GM12878 (cell line): Measurements from ENCODE around the gene MRAS. TPM values are rescaled to one million over a fixed set of nuclear protein-coding genes. Genes with fewer than 3 reads are reported as not detected.

ENCODE experiments used
- ATAC-seq: fragments of 200-7000 bp; cut with Tn5 transposase; 3 replicates; pipeline ENCODE4 v1.9.1; 2020; ENCODE audit warnings: mild to moderate bottlenecking, moderate library complexity
- BruUV-seq: library from RNA; stranded (reverse); fragments of 400-500 nt; replicated peaks from 2 replicates; lab custom pipeline; 2021; lab: Mats Ljungman, UMichigan
- CTCF ChIA-PET: fragments of 300-600 bp; sonication (Branson Sonifier 250); formaldehyde crosslinking; extraction: SDS; loops from one replicate; lab custom pipeline; 2021; ENCODE audit warnings: inconsistent platforms; lab: Yijun Ruan, JAX
- POLR2A ChIA-PET: fragments of 350-600 bp; formaldehyde crosslinking; extraction: SDS; loops from one replicate; lab custom pipeline; 2021; ENCODE audit warnings: inconsistent platforms; lab: Charles Lee
- RAD21 ChIA-PET: fragments of 300-600 bp; sonication (Branson Sonifier 250); formaldehyde crosslinking; loops from one replicate; lab custom pipeline; 2023; ENCODE audit warnings: antibody characterized with exemption; ENCODE audit not compliant: unreplicated experiment; lab: Charles Lee
- SMC1A ChIA-PET: fragments of 300-600 bp; sonication (Branson Sonifier 250); formaldehyde crosslinking; loops from one replicate; lab custom pipeline; 2023; ENCODE audit not compliant: unreplicated experiment, uncharacterized antibody; lab: Charles Lee
- DNase-seq: peaks from one replicate; pipeline ENCODE4 v3.0.0-alpha.2; 2011; ENCODE audit warnings: low read depth, low spot score
- FAIRE-seq: peaks from 3 replicates; lab custom pipeline; 2011; peaks lifted over from hg19 to GRCh38; lab: Jason Lieb, UNC
- H2AFZ ChIP-seq: 2 replicates; pipeline ENCODE4 v1.6.0; 2011; ENCODE audit warnings: low read depth, low read length, control low read depth; ENCODE audit not compliant: control insufficient read depth
- H3K27ac ChIP-seq: 2 replicates; pipeline ENCODE4 v1.5.1; 2011; ENCODE audit warnings: control low read depth; ENCODE audit not compliant: control insufficient read depth, insufficient read depth
- H3K27me3 ChIP-seq, 2 experiments: replicated peaks in 1 of 2; 2 replicates each; pipeline versions ENCODE4 v1.6.0 to v1.6.1; 2011; ENCODE audit warnings: low read length in 1 of 2; ENCODE audit not compliant: control insufficient read depth in 2 of 2, insufficient read depth in 2 of 2
- H3K36me3 ChIP-seq, 2 experiments: 2 replicates each; pipeline ENCODE4 v1.5.1; 2011; ENCODE audit warnings: low read length in 1 of 2; ENCODE audit not compliant: control insufficient read depth in 2 of 2, insufficient read depth in 2 of 2
- H3K4me1 ChIP-seq: 2 replicates; pipeline ENCODE4 v1.6.1; 2011; ENCODE audit warnings: mild to moderate bottlenecking, low read length, moderate library complexity, mixed read lengths; ENCODE audit not compliant: control insufficient read depth, insufficient read depth
- H3K4me2 ChIP-seq: 2 replicates; pipeline ENCODE4 v1.6.0; 2011; ENCODE audit warnings: control low read depth; ENCODE audit not compliant: control insufficient read depth, insufficient read depth
- H3K4me3 ChIP-seq: fragments of 200-600 bp; sonication (generic); 2 replicates; pipeline ENCODE4 v1.5.1; 2016
- H3K79me2 ChIP-seq: 2 replicates; pipeline ENCODE4 v1.6.0; 2011; ENCODE audit warnings: low read length; ENCODE audit not compliant: control insufficient read depth, insufficient read depth
- H3K9ac ChIP-seq: 2 replicates; pipeline ENCODE4 v1.8.0; 2011; ENCODE audit warnings: low read length, control low read depth, mixed read lengths; ENCODE audit not compliant: control insufficient read depth, insufficient read depth
- H3K9me3 ChIP-seq: replicated peaks from 3 replicates; pipeline ENCODE4 v1.5.1; 2011; ENCODE audit warnings: mild to moderate bottlenecking, low read length; ENCODE audit not compliant: control insufficient read depth, insufficient read depth
- H4K20me1 ChIP-seq: 2 replicates; pipeline ENCODE4 v1.6.0; 2011; ENCODE audit not compliant: control insufficient read depth, insufficient read depth
- BCL11A ChIP-seq: IDR thresholded peaks from 2 replicates; pipeline ENCODE4 v1.6.1; 2011; ENCODE audit warnings: low read depth, low read length
- E2F8 ChIP-seq: fragments of 450-650 bp; IDR thresholded peaks from 2 replicates; pipeline ENCODE4 v1.6.1; 2018; ENCODE audit warnings: mild to moderate bottlenecking, low read depth, moderate library complexity; ENCODE audit not compliant: partially characterized antibody
- NBN ChIP-seq: fragments of 450-650 bp; IDR thresholded peaks from 2 replicates; pipeline ENCODE4 v1.6.1; 2016
- NFIC ChIP-seq: IDR thresholded peaks from 2 replicates; pipeline ENCODE4 v1.6.1; 2012; ENCODE audit warnings: low read depth, mild to moderate bottlenecking, inconsistent platforms, low read length, moderate library complexity
- NFYA ChIP-seq: IDR thresholded peaks from 2 replicates; pipeline ENCODE4 v1.6.1; 2011; ENCODE audit warnings: low read depth, mild to moderate bottlenecking, low read length, improper control_type of control experiment, borderline replicate concordance
- NFYB ChIP-seq: IDR thresholded peaks from 2 replicates; pipeline ENCODE4 v1.6.1; 2011; ENCODE audit warnings: low read depth, mild to moderate bottlenecking, low read length, improper control_type of control experiment, moderate library complexity; ENCODE audit not compliant: insufficient read depth
- NKRF ChIP-seq: fragments of 450-650 bp; conservative IDR thresholded peaks from 2 replicates; pipeline ENCODE4 v1.6.1; 2017; ENCODE audit warnings: mild to moderate bottlenecking, moderate library complexity
- NR2C2 ChIP-seq: IDR thresholded peaks from 2 replicates; pipeline ENCODE4 v1.6.1; 2011; ENCODE audit warnings: borderline replicate concordance, low read depth; ENCODE audit not compliant: control insufficient read depth, insufficient read length
- NR2F1 ChIP-seq: fragments of 450-650 bp; conservative IDR thresholded peaks from 2 replicates; pipeline ENCODE4 v1.6.1; 2017; ENCODE audit warnings: mild to moderate bottlenecking
- RELB ChIP-seq: fragments of 450-650 bp; IDR thresholded peaks from 2 replicates; pipeline ENCODE4 v1.6.1; 2017; ENCODE audit warnings: low read depth, mild to moderate bottlenecking, moderate library complexity
- SMARCA5 ChIP-seq: fragments of 450-650 bp; IDR thresholded peaks from 2 replicates; pipeline ENCODE4 v1.6.1; 2017; ENCODE audit warnings: mild to moderate bottlenecking
- STAT3 ChIP-seq: IDR thresholded peaks from 2 replicates; pipeline ENCODE4 v1.6.1; 2011; ENCODE audit warnings: low read depth, low read length, improper control_type of control experiment
- TBL1XR1 ChIP-seq: IDR thresholded peaks from 2 replicates; pipeline ENCODE4 v1.6.1; 2012; ENCODE audit warnings: low read depth, low read length, improper control_type of control experiment
- USF2 ChIP-seq: IDR thresholded peaks from 2 replicates; pipeline ENCODE4 v1.6.1; 2011; ENCODE audit warnings: low read depth, low read length, improper control_type of control experiment, borderline replicate concordance
- YY1 ChIP-seq: IDR thresholded peaks from 2 replicates; pipeline ENCODE4 v1.6.1; 2011; ENCODE audit warnings: low read depth, mild to moderate bottlenecking, low read length
- ZNF274 ChIP-seq: IDR thresholded peaks from one replicate; pipeline ENCODE4 v1.8.0; 2011; ENCODE audit not compliant: insufficient read length, insufficient read depth
- WGBS: methylation state at CpG from one replicate; pipeline ENCODE4 v1.1.6; 2016; ENCODE audit warnings: low lambda C conversion rate; ENCODE audit not compliant: insufficient replicate concordance, insufficient coverage; ENCODE audit errors: missing lambda C conversion rate; 5-methylcytosine and 5-hydroxymethylcytosine counted together
- in situ Hi-C: fragments of 300-500 bp; cut with MboI; formaldehyde crosslinking; loops from 9 replicates; pipeline ENCODE4 v1.14.3; 2018; ENCODE audit warnings: mixed read lengths
- intact Hi-C: fragments of 100-400 bp; cut with micrococcal nuclease; formaldehyde crosslinking; loops from one replicate; pipeline ENCODE4 v1.14.2; 2022; ENCODE audit not compliant: unreplicated experiment
- polyA plus RNA-seq, 11 experiments: library from polyadenylated mRNA; depleted of rRNA in 4 of 11; unstranded in 6 of 11; stranded (reverse) in 5 of 11; fragments of >200 nt; fragmentation: Nextera tagmentation in 4 of 11; fragmentation: Illumina TruSeq in 1 of 11; extraction: Ambion mirVana in 4 of 11; extraction: Trizol in 1 of 11; gene quantifications; 1 replicate in 1 of 11; 2 replicates in 10 of 11; pipeline versions ENCODE4 v1.2.1 to v1.2.3, GENCODE V29; 2011 to 2016; ENCODE audit warnings: inconsistent platforms in 2 of 11, missing spikeins in 2 of 11, low read depth in 1 of 11
- total RNA-seq, 4 experiments: library from RNA; depleted of rRNA in 3 of 4; stranded (reverse); fragments of >200 nt in 3 of 4; fragmentation: Illumina TruSeq in 1 of 4; extraction: Trizol in 1 of 4; gene quantifications; 2 replicates each; pipeline versions ENCODE4 v1.2.1 to v1.2.3, GENCODE V29; 2013 to 2021
- TF ChIP-seq, protein P1 (sequence below): IDR thresholded peaks from 2 replicates; pipeline ENCODE4 v1.6.1; 2011; ENCODE audit warnings: borderline replicate concordance, low read depth, mild to moderate bottlenecking, moderate library complexity, low read length; ENCODE audit not compliant: insufficient read depth, poor library complexity, severe bottlenecking

The MRAS gene
- total and polyA plus RNA-seq, 10 of the 15 experiments (the other 5 are each of a cell fraction or from before 2014, with no cell fraction given), result 0.01 to 0.44 (median 0.17) TPM; not detected in 6

DNA sequence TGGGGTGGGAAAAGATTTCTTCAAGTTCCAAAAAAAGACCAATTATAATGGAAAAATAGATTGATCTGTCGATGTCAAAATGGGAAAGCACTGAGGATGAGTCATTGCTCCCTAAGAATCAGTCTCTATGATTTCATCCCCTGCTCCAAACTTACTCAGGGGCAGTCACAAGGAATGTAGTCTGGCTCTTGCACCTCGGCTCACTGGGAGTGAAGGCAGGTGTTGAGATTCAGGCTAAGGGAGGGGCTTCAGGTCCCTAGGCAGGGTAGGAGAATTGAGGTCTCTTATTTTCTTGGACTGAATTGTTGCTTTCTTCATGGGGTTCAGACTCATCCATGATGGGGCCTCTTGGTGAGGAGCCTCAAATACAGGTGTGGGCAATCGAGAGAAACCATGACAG, 100.3 kb downstream of the MRAS start:
- ChIA-PET POLR2A (interaction anchor here (0.5 kb wide), 1 partner anchor 478 kb away, joined by 3 read pairs; no protein-coding TSS in a partner anchor), SMC1A (interaction anchor here (0.5 kb wide), 1 partner anchor 237 kb away, joined by 3 read pairs; no protein-coding TSS in a partner anchor), RAD21 (no interaction called here), CTCF (no interaction called here)
- no peak for ATAC-seq
- Histone ChIP-seq H3K27ac (no peak overlapping the region), H3K4me1 (no peaks in the 10 kb centered on the region), H4K20me1 (no peaks in the 10 kb centered on the region), H3K9ac (no peak overlapping the region), H3K27me3 (peaks cover 0 to 2% of the 10 kb centered on the region in 2 experiments), H3K36me3 (no peaks in the 10 kb centered on the region), H2AFZ (no peak overlapping the region), H3K4me2 (no peak overlapping the region), H3K4me3 (no peak overlapping the region), H3K79me2 (no peaks in the 10 kb centered on the region), H3K9me3 (no peaks in the 10 kb centered on the region)
- no peak for FAIRE-seq
- intact Hi-C loops (no loop called here), in situ Hi-C loops (no loop called here)
- no TSS peak for BruUV-seq
- DNase-seq, result no peak
- WGBS, result 0% methylated on average over 3 of the region's 3 CpGs
- TF ChIP-seq NKRF, result no peak
- TF ChIP-seq YY1, result no peak
- TF ChIP-seq NFYA, result no peak
- TF ChIP-seq E2F8, result no peak
- TF ChIP-seq NR2C2, result no peak
- no peak for TF ChIP-seq SMARCA5
- TF ChIP-seq TBL1XR1, result no peak
- no peak for TF ChIP-seq NR2F1
- no peak for TF ChIP-seq NBN
- TF ChIP-seq ZNF274, result no peak
- TF ChIP-seq NFYB, result no peak
- TF ChIP-seq STAT3, result no peak
- TF ChIP-seq USF2, result no peak
- TF ChIP-seq, protein P1, sequence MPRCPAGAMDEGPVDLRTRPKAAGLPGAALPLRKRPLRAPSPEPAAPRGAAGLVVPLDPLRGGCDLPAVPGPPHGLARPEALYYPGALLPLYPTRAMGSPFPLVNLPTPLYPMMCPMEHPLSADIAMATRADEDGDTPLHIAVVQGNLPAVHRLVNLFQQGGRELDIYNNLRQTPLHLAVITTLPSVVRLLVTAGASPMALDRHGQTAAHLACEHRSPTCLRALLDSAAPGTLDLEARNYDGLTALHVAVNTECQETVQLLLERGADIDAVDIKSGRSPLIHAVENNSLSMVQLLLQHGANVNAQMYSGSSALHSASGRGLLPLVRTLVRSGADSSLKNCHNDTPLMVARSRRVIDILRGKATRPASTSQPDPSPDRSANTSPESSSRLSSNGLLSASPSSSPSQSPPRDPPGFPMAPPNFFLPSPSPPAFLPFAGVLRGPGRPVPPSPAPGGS, result no peak
- no peak for TF ChIP-seq RELB
- TF ChIP-seq BCL11A, result no peak
- no peak for TF ChIP-seq NFIC
